ENCODE measurements around the gene RUNX2.

RUNX2 gene

GRCh38 chr6:45576648-45577624 is 248.8 kb downstream of the RUNX2 start:
- peak; percentile 68 for ATAC-seq
- TF ChIP-seq ZNF70 (CRISPR knock-in tag; IDR thresholded peaks at IDR 0.05): no peak
- no peak for TF ChIP-seq SNAI2 (CRISPR knock-in tag; IDR thresholded peaks at IDR 0.05)
- no peak for TF ChIP-seq TOX (CRISPR knock-in tag; IDR thresholded peaks at IDR 0.05; ENCODE audit: borderline replicate concordance)
- TF ChIP-seq ZNF8 (CRISPR knock-in tag; IDR thresholded peaks at IDR 0.05): no peak
- no peak for TF ChIP-seq PPARA (CRISPR knock-in tag; IDR thresholded peaks at IDR 0.05; ENCODE audit: borderline replicate concordance)
- TF ChIP-seq PATZ1 (CRISPR knock-in tag; IDR thresholded peaks at IDR 0.05; ENCODE audit: borderline replicate concordance): no peak
- TF ChIP-seq RARB (CRISPR knock-in tag; IDR thresholded peaks at IDR 0.05): no peak
- no peak for TF ChIP-seq CSDC2 (CRISPR knock-in tag; IDR thresholded peaks at IDR 0.05)
- TF ChIP-seq ARNTL (CRISPR knock-in tag; IDR thresholded peaks at IDR 0.05; ENCODE audit: borderline replicate concordance, low read depth): no peak
- TF ChIP-seq TSHZ2 (CRISPR knock-in tag; IDR thresholded peaks at IDR 0.05): no peak
- TF ChIP-seq OSR1 (CRISPR knock-in tag; IDR thresholded peaks at IDR 0.05): no peak
- TF ChIP-seq ZC3H10 (CRISPR knock-in tag; IDR thresholded peaks at IDR 0.05): no peak

- TF ChIP-seq ZC3H10 (CRISPR knock-in tag; IDR thresholded peaks at IDR 0.05) (no peak), POU6F1 (CRISPR knock-in tag; IDR thresholded peaks at IDR 0.05; ENCODE audit: borderline replicate concordance, low read depth) (no peak), CSRNP3 (CRISPR knock-in tag; IDR thresholded peaks at IDR 0.05) (no peak), ZFP3 (CRISPR knock-in tag; IDR thresholded peaks at IDR 0.05) (no peak), TSHZ2 (CRISPR knock-in tag; IDR thresholded peaks at IDR 0.05) (no peak), PATZ1 (CRISPR knock-in tag; IDR thresholded peaks at IDR 0.05; ENCODE audit: borderline replicate concordance) (no peak), CREB5 (CRISPR knock-in tag; IDR thresholded peaks at IDR 0.05; ENCODE audit: low read depth) (no peak), ESRRG (CRISPR knock-in tag; IDR thresholded peaks at IDR 0.05) (no peak), CSDC2 (CRISPR knock-in tag; IDR thresholded peaks at IDR 0.05) (no peak)
- ATAC-seq: peak; percentile 81
Measured at GRCh38 chr6:45577836-45578504, 249.8 kb downstream of the RUNX2 start.
